GDM1 (cell line): ENCODE measurements around the gene TTC34.

ENCODE experiments used
- DNase-seq: peaks from one replicate; lab custom pipeline; 2025; lab: John Stamatoyannopoulos, UW

The TTC34 gene

GRCh38 chr1:2801535-2802291 is at the start of gene TTC34:
Gene TTC34, minus strand, starts transcription at chr1:2801693. Its CDS starts 866 bp downstream, at chr1:2800827.
- no peak for DNase-seq

GRCh38 chr1:2850502-2850901 is 49.0 kb upstream of the TTC34 start:
- DNase-seq: no peak

GRCh38 chr1:2848006-2848670 is 46.6 kb upstream of the TTC34 start:
- no peak for DNase-seq

GRCh38 chr1:2847086-2847985 is 45.8 kb upstream of the TTC34 start:
- no peak for DNase-seq

GRCh38 chr1:2845869-2846268 is 44.4 kb upstream of the TTC34 start:
- peak; percentile 93 for DNase-seq

GRCh38 chr1:2840036-2840809 is 38.7 kb upstream of the TTC34 start:
- peak; percentile 75 for DNase-seq

GRCh38 chr1:2837823-2838222 is 36.3 kb upstream of the TTC34 start:
- DNase-seq: no peak

- DNase-seq: no peak
Observed at GRCh38 chr1:2837316-2837715, 35.8 kb upstream of the TTC34 start.

GRCh38 chr1:2836333-2836970 is 35.0 kb upstream of the TTC34 start:
- DNase-seq: no peak

- no peak for DNase-seq
Observed at GRCh38 chr1:2835650-2836159, 34.2 kb upstream of the TTC34 start.

GRCh38 chr1:2834741-2835564 is 33.5 kb upstream of the TTC34 start:
- no peak for DNase-seq

GRCh38 chr1:2834146-2834475 is 32.6 kb upstream of the TTC34 start:
- no peak for DNase-seq

GRCh38 chr1:2833454-2834145 is 32.1 kb upstream of the TTC34 start:
- no peak for DNase-seq

GRCh38 chr1:2832506-2833453 is 31.3 kb upstream of the TTC34 start:
- no peak for DNase-seq

- no peak for DNase-seq
Observed at GRCh38 chr1:2831596-2832212, 30.2 kb upstream of the TTC34 start.

GRCh38 chr1:2830761-2831425 is 29.4 kb upstream of the TTC34 start:
- DNase-seq: no peak

GRCh38 chr1:2829846-2830615 is 28.5 kb upstream of the TTC34 start:
- no peak for DNase-seq
